Measurements from ENCODE around the gene ARHGAP22. TPM values are rescaled to one million over a fixed set of nuclear protein-coding genes. Genes with fewer than 3 reads are reported as not detected.

ARHGAP22 gene
- total and polyA plus RNA-seq, 2 of the 4 experiments (the other 2 are of a cell fraction) = 28.3 to 30.2 TPM

DNA sequence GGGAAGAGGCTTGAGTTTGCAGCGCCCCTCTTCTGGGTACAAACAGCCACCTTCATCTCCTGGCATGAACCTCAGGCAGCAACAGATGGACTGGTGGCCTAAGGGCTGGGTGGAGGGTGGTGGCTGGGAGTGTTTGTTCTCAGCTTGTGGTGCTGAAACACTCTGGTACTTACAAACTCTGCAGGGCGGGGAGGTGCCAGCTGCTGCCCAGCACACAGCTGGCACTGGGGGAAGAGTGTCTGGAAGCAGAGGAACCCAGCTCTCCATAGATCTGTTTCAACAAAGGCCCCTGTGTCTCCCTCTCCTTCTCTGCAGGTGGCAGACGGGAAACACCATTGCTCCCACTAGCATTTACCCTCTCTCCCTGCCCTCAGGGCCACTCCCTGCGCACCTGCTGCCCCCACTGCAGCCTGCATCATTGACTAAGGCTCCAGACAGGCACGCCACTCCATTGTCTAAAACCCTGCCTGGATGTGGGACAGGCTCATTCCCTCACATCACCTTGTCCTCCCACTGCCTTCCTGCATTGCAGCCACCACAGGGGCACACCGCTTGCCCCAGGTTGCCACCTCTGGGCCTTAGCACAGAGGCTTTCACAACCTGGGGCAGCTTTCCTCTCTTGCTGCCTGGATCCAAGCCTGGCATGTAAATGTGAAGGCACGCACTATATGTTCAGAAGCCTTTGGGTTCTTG lies 6.5 kb downstream of the ARHGAP22 start:
- no peak for ATAC-seq (ENCODE audit: low read depth)
- no TSS peak for BruUV-seq (replicated peaks)
- Histone ChIP-seq H3K23ac (ENCODE audit: low read depth, low read length) (no peak overlapping the region), H3K27me3 (ENCODE audit: control insufficient read depth, insufficient read depth, low read length) (no peaks in the 10 kb centered on the region), H2AK9ac (replicated peaks; ENCODE audit: low read depth, low read length, poor library complexity) (peak overlapping the region; percentile 39), H3K4me1 (ENCODE audit: control insufficient read depth, insufficient read depth, low read length) (peaks cover 30% of the 10 kb centered on the region), H4K5ac (ENCODE audit: low read depth, low read length) (no peak overlapping the region), H3K36me3 (ENCODE audit: control insufficient read depth, insufficient read depth, low read length) (peaks cover 1% of the 10 kb centered on the region; the same call in 1 of the 2 replicates), H3K9me1 (ENCODE audit: insufficient read depth, low read length) (peaks cover 43% of the 10 kb centered on the region), H3K9ac (ENCODE audit: low read depth, low read length) (no peak overlapping the region), H3K4me3 (ENCODE audit: insufficient read depth, low read depth, low read length) (no peak overlapping the region), H3K9me3 (ENCODE audit: control insufficient read depth, insufficient read depth, low read length) (no peaks in the 10 kb centered on the region), H2BK120ac (ENCODE audit: low read depth, low read length) (no peak overlapping the region), H3K27ac (ENCODE audit: insufficient read depth, low read length) (no peak overlapping the region), H3K4me2 (ENCODE audit: low read depth, low read length) (no peak overlapping the region), H3K79me1 (ENCODE audit: low read depth in 1 of 2, low read length in 2 of 2) (peaks cover 20 to 90% of the 10 kb centered on the region in 2 experiments; a peak in 3 of 4 replicates), H2AK5ac (ENCODE audit: low read depth, low read length) (0 out of 2 replicates have a peak overlapping the region, but pooled peaks have one; percentile 5), H2BK5ac (ENCODE audit: low read depth, low read length, poor library complexity, severe bottlenecking) (no peak overlapping the region), H3K4ac (ENCODE audit: low read depth, low read length) (no peak overlapping the region), H3K56ac (ENCODE audit: extremely low read depth, insufficient read depth, low read length) (no peak overlapping the region), H4K8ac (ENCODE audit: low read depth in 2 of 2, low read length in 2 of 2) (no peak overlapping the region), H4K91ac (ENCODE audit: insufficient read depth, low read depth, low read length) (no peak overlapping the region), H3K14ac (replicated peaks; ENCODE audit: low read depth, low read length) (no peak overlapping the region), H2BK15ac (ENCODE audit: low read depth, low read length) (no peak overlapping the region), H4K20me1 (ENCODE audit: insufficient read depth, low read length) (peaks cover 23% of the 10 kb centered on the region; the same call in 1 of the 2 replicates), H2AFZ (replicated peaks; ENCODE audit: low read length, poor library complexity) (no peak overlapping the region), H3K18ac (ENCODE audit: low read depth, low read length) (no peak overlapping the region), H2BK20ac (ENCODE audit: low read depth, low read length) (no peak overlapping the region)
- dilution Hi-C loops (cut with HindIII; ENCODE audit: low sequenced_read_pairs, unreplicated experiment) = no loop called here
- POLR2A ChIA-PET (ENCODE audit: unreplicated experiment) = no interaction called here
- no peak for TF ChIP-seq RCOR1 (IDR thresholded peaks at IDR 0.05; ENCODE audit: insufficient replicate concordance, low read length)
- no peak for TF ChIP-seq RAD21 (IDR thresholded peaks at IDR 0.05; ENCODE audit: low read length)
- CTCF ChIA-PET = interaction anchor here (0.7 kb wide), 1 partner anchor 57 kb away, joined by 4 read pairs; no protein-coding TSS in a partner anchor
- intact Hi-C loops (cut with micrococcal nuclease) = no loop called here
- 85% methylated on average over 4 of the region's 7 CpGs; no CpG with 5 or more reads in 1 of the 2 experiments for WGBS, 2 experiments (ENCODE audit: extremely low coverage in 2 of 2, insufficient read length in 1 of 2)
- in situ Hi-C loops (cut with MboI; ENCODE audit: low sequenced_read_pairs) = no loop called here
- no peak for DNase-seq

Data from IMR-90 (cell line).